OCI-LY1 (cell line): ENCODE results near the gene STK32B.

Experiments
- EZH2 ChIP-seq: fragments of 200-600 bp; sonication (generic), shearing (Covaris generic); IDR thresholded peaks from 2 replicates; pipeline ENCODE4 v1.8.0; 2017; ENCODE audit warnings: borderline replicate concordance, mixed run types, mild to moderate bottlenecking, antibody characterized with exemption, low read length, moderate library complexity, mixed read lengths
- TF ChIP-seq, protein P1 (sequence below): fragments of 200-600 bp; sonication (generic), shearing (Covaris generic); IDR thresholded peaks from 2 replicates; pipeline ENCODE4 v1.5.1; 2017; ENCODE audit warnings: mild to moderate bottlenecking, antibody characterized with exemption, low read length, moderate library complexity, mixed read lengths

DNA sequence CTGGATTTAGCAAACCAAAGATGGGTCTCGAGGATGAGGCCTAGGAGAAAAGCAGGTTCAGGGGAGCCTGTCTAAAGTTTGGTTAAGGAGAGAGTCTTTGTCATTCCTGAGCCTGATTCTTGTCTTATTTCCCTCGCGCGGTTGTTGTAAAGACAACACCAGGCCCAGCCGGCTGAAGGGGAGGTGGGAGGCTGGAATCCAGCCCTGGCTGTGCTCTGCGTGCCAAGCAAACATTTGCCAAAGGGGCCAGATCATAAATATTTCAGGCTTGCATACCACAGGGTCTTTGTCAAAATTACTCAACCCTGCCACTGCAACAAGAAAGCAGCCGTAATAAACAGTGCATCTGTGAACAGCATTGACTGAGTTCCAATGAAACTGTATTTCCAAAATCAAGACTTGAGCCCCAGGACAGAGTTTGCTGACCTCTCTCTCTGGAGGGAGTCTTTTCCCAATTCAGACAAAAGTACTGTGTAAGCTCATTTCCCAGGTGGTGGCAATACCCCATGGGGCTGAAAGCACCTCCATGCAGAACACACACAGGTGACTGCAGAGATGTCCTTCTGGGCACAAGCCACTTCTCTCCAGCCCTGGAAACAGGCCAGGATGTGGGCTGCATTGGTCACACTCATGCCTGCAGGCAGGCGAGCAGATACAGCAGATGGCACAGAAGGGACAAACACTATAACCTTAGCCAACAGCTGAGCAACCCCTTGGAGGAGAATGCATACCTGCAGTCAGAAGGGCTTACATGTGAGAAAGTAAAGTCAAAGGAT is 320.3 kb downstream of the STK32B start:
- TF ChIP-seq, protein P1, sequence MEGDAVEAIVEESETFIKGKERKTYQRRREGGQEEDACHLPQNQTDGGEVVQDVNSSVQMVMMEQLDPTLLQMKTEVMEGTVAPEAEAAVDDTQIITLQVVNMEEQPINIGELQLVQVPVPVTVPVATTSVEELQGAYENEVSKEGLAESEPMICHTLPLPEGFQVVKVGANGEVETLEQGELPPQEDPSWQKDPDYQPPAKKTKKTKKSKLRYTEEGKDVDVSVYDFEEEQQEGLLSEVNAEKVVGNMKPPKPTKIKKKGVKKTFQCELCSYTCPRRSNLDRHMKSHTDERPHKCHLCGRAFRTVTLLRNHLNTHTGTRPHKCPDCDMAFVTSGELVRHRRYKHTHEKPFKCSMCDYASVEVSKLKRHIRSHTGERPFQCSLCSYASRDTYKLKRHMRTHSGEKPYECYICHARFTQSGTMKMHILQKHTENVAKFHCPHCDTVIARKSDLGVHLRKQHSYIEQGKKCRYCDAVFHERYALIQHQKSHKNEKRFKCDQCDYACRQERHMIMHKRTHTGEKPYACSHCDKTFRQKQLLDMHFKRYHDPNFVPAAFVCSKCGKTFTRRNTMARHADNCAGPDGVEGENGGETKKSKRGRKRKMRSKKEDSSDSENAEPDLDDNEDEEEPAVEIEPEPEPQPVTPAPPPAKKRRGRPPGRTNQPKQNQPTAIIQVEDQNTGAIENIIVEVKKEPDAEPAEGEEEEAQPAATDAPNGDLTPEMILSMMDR, result no peak
- no peak for TF ChIP-seq EZH2
